ENCODE measurements around the gene UPK3A.
"Not testable (repeated sequence)": the region's sequence is repeated elsewhere in the genome, so short reads cannot be mapped to it uniquely, and the experiment has no call there.

The UPK3A gene

GRCh38 chr22:45310331-45310976 is 25.7 kb downstream of the UPK3A start:
- FAIRE-seq, result no peak

- no peak for FAIRE-seq
Observed at GRCh38 chr22:45310977-45311531, 26.3 kb downstream of the UPK3A start.

- FAIRE-seq, result no peak
Observed at GRCh38 chr22:45312415-45312814, 27.7 kb downstream of the UPK3A start.

- FAIRE-seq, result no peak
Observed at GRCh38 chr22:45312856-45313255, 28.1 kb downstream of the UPK3A start.

- no peak for FAIRE-seq
Observed at GRCh38 chr22:45314054-45314721, 29.4 kb downstream of the UPK3A start.

- no peak for FAIRE-seq
Observed at GRCh38 chr22:45314786-45315185, 30.0 kb downstream of the UPK3A start.

GRCh38 chr22:45316796-45317526 is 32.2 kb downstream of the UPK3A start:
- no peak for FAIRE-seq

GRCh38 chr22:45317551-45318167 is 32.9 kb downstream of the UPK3A start:
- no peak for FAIRE-seq

GRCh38 chr22:45318168-45318557 is 33.4 kb downstream of the UPK3A start:
- FAIRE-seq, result no peak

- no peak for FAIRE-seq
Observed at GRCh38 chr22:45318558-45319323, 34.0 kb downstream of the UPK3A start.

- no peak for FAIRE-seq
Observed at GRCh38 chr22:45319324-45319685, 34.6 kb downstream of the UPK3A start.

GRCh38 chr22:45320357-45320976 is 35.7 kb downstream of the UPK3A start:
- no peak for FAIRE-seq

GRCh38 chr22:45321827-45322226 is 37.1 kb downstream of the UPK3A start:
- FAIRE-seq, result no peak

GRCh38 chr22:45322873-45323525 is 38.2 kb downstream of the UPK3A start:
- no peak for FAIRE-seq

- no peak for FAIRE-seq
Observed at GRCh38 chr22:45323695-45324094, 38.9 kb downstream of the UPK3A start.

GRCh38 chr22:45324311-45324711 is 39.6 kb downstream of the UPK3A start:
- FAIRE-seq, result no peak

GRCh38 chr22:45328261-45328660 is 43.5 kb downstream of the UPK3A start:
- FAIRE-seq, result not testable (repeated sequence)

- no peak for FAIRE-seq
Observed at GRCh38 chr22:45328822-45329529, 44.2 kb downstream of the UPK3A start.

GRCh38 chr22:45329530-45329936 is 44.8 kb downstream of the UPK3A start:
- FAIRE-seq, result no peak

- FAIRE-seq, result no peak
Observed at GRCh38 chr22:45330548-45330947, 45.8 kb downstream of the UPK3A start.

- FAIRE-seq, result no peak
Observed at GRCh38 chr22:45331486-45331885, 46.7 kb downstream of the UPK3A start.
